ENCODE results near the gene NUB1. TPM values are rescaled to one million over a fixed set of nuclear protein-coding genes. Genes with fewer than 3 reads are reported as not detected.

The NUB1 gene
- total RNA-seq, 4 donors from 2014 or later, result 45.9 to 59.1 (median 53.0) TPM

- TF ChIP-seq EP300 (IDR thresholded peaks at IDR 0.05) (no peak), CTCF (IDR thresholded peaks at IDR 0.05) (no peak), POLR2A (IDR thresholded peaks at IDR 0.05; ENCODE audit: low read depth) (no peak), POLR2AphosphoS5 (IDR thresholded peaks at IDR 0.05) (no peak)
- Histone ChIP-seq H3K9me3 (no peaks in the 10 kb centered on the region), H3K4me1 (peaks cover 12 to 23% (median 22%) of the 10 kb centered on the region in 4 donors), H3K36me3 (no peaks in the 10 kb centered on the region), H3K4me3 (no peak overlapping the region), H3K27ac (replicated peaks in 1 of 4) (no peak overlapping the region), H3K27me3 (peaks cover 17 to 59% (median 22%) of the 10 kb centered on the region in 4 donors)
- WGBS, result 92% methylated on average over 6 of the region's 6 CpGs
- intact Hi-C loops (cut with DNase I), result no loop called here
- DNase-seq (ENCODE audit: extremely low spot score), result no peak
Measured at GRCh38 chr7:151411551-151411950, 69.9 kb downstream of the NUB1 start.

GRCh38 chr7:151412318-151412717, 70.7 kb downstream of the NUB1 start:
- Histone ChIP-seq H3K36me3 (no peaks in the 10 kb centered on the region), H3K4me1 (peaks cover 12 to 23% (median 22%) of the 10 kb centered on the region in 4 donors), H3K27ac (replicated peaks in 1 of 4) (no peak overlapping the region), H3K4me3 (no peak overlapping the region), H3K9me3 (no peaks in the 10 kb centered on the region), H3K27me3 (peaks cover 17 to 54% (median 22%) of the 10 kb centered on the region in 4 donors)
- TF ChIP-seq CTCF (IDR thresholded peaks at IDR 0.05) (no peak), EP300 (IDR thresholded peaks at IDR 0.05) (no peak), POLR2A (IDR thresholded peaks at IDR 0.05; ENCODE audit: low read depth) (no peak), POLR2AphosphoS5 (IDR thresholded peaks at IDR 0.05) (no peak)
- intact Hi-C loops (cut with DNase I), result no loop called here
- WGBS, result 100% methylated on average over 1 of the region's 4 CpGs
- DNase-seq (ENCODE audit: extremely low spot score), result no peak

- no peak for DNase-seq (ENCODE audit: extremely low spot score)
- peaks cover 12 to 23% (median 22%) of the 10 kb centered on the region in 4 donors for H3K4me1 ChIP-seq
- H3K27ac ChIP-seq (replicated peaks in 1 of 4), result no peak overlapping the region
- no peaks in the 10 kb centered on the region for H3K9me3 ChIP-seq
- H3K27me3 ChIP-seq, result peaks cover 17 to 45% (median 22%) of the 10 kb centered on the region in 4 donors
- TF ChIP-seq CTCF (IDR thresholded peaks at IDR 0.05), result no peak
- H3K4me3 ChIP-seq, result no peak overlapping the region
- intact Hi-C loops (cut with DNase I), result no loop called here
- no peaks in the 10 kb centered on the region for H3K36me3 ChIP-seq
- 94% methylated on average over 4 of the region's 4 CpGs for WGBS
Measured at GRCh38 chr7:151413241-151413640, 71.6 kb downstream of the NUB1 start.

GRCh38 chr7:151415375-151416105, 73.9 kb downstream of the NUB1 start:
- DNase-seq (ENCODE audit: extremely low spot score), result no peak
- peaks cover 0 to 11% (median 10%) of the 10 kb centered on the region in 4 donors for H3K9me3 ChIP-seq
- peaks cover 0 to 4% (median 3%) of the 10 kb centered on the region in 4 donors for H3K4me1 ChIP-seq
- no peak overlapping the region for H3K27ac ChIP-seq (replicated peaks in 1 of 4)
- H3K27me3 ChIP-seq, result peaks cover under 1 to 22% (median 5%) of the 10 kb centered on the region in 4 donors
- H3K36me3 ChIP-seq, result no peaks in the 10 kb centered on the region
- 71% methylated on average over 3 of the region's 3 CpGs for WGBS
- H3K4me3 ChIP-seq, result no peak overlapping the region
- intact Hi-C loops (cut with DNase I), result no loop called here
- TF ChIP-seq POLR2AphosphoS5 (IDR thresholded peaks at IDR 0.05) (no peak), EP300 (IDR thresholded peaks at IDR 0.05) (no peak), CTCF (IDR thresholded peaks at IDR 0.05) (no peak), POLR2A (IDR thresholded peaks at IDR 0.05; ENCODE audit: low read depth) (no peak)
